IMR-90 (cell line): Measurements from ENCODE around the gene ISG20L2. TPM values are rescaled to one million over a fixed set of nuclear protein-coding genes. Genes with fewer than 3 reads are reported as not detected.
A peak's percentile ranks its signal among the peaks of the same experiment; 100 is the strongest.

Experiments used
- ATAC-seq: fragments of 200-7000 bp; cut with Tn5 transposase; 2 replicates; pipeline ENCODE4 v1.9.1; 2020; ENCODE audit warnings: low read depth, mild to moderate bottlenecking, moderate library complexity
- BruUV-seq: library from RNA; stranded (reverse); fragments of 400-500 nt; replicated peaks from 2 replicates; lab custom pipeline; 2021; lab: Mats Ljungman, UMichigan
- CTCF ChIA-PET: fragments of 300-600 bp; formaldehyde crosslinking; extraction: SDS; loops from one replicate; lab custom pipeline; 2021; ENCODE audit warnings: antibody characterized with exemption; lab: Yijun Ruan, JAX
- POLR2A ChIA-PET: fragments of 300-600 bp; sonication (Branson Sonifier 250); formaldehyde crosslinking; loops from one replicate; lab custom pipeline; 2022; ENCODE audit warnings: antibody characterized with exemption; ENCODE audit not compliant: unreplicated experiment; lab: Charles Lee
- DNase-seq: peaks from one replicate; pipeline ENCODE4 v3.0.0; 2013
- H2AFZ ChIP-seq: replicated peaks from 2 replicates; pipeline ENCODE3; 2013; ENCODE audit warnings: low read length, mild to moderate bottlenecking; ENCODE audit not compliant: poor library complexity
- H2AK5ac ChIP-seq: 2 replicates; pipeline ENCODE4 v1.6.1; 2013; ENCODE audit warnings: low read depth, low read length, inconsistent platforms
- H2AK9ac ChIP-seq: replicated peaks from 2 replicates; pipeline ENCODE3; 2013; ENCODE audit warnings: mild to moderate bottlenecking, low read depth, low read length, moderate library complexity; ENCODE audit not compliant: poor library complexity
- H2BK120ac ChIP-seq: 2 replicates; pipeline ENCODE4 v1.6.1; 2013; ENCODE audit warnings: low read depth, low read length, inconsistent platforms
- H2BK15ac ChIP-seq: 3 replicates; pipeline ENCODE4 v1.6.1; 2013; ENCODE audit warnings: low read depth, low read length, inconsistent platforms
- H2BK20ac ChIP-seq: 2 replicates; pipeline ENCODE4 v1.6.1; 2013; ENCODE audit warnings: low read depth, mild to moderate bottlenecking, inconsistent platforms, low read length, moderate library complexity
- H2BK5ac ChIP-seq: 2 replicates; pipeline ENCODE4 v1.6.1; 2013; ENCODE audit warnings: mild to moderate bottlenecking, low read depth, low read length, inconsistent platforms; ENCODE audit not compliant: poor library complexity, severe bottlenecking
- H3K14ac ChIP-seq: replicated peaks from 2 replicates; pipeline ENCODE4 v1.6.1; 2013; ENCODE audit warnings: low read depth, low read length, inconsistent platforms
- H3K18ac ChIP-seq: 2 replicates; pipeline ENCODE4 v1.6.1; 2013; ENCODE audit warnings: low read depth, low read length, control low read depth
- H3K23ac ChIP-seq: 2 replicates; pipeline ENCODE4 v1.6.1; 2013; ENCODE audit warnings: low read depth, low read length, inconsistent platforms
- H3K27ac ChIP-seq: 2 replicates; pipeline ENCODE4 v1.5.1; 2013; ENCODE audit warnings: mild to moderate bottlenecking, control low read depth, low read length; ENCODE audit not compliant: insufficient read depth
- H3K27me3 ChIP-seq: 2 replicates; pipeline ENCODE4 v1.6.1; 2013; ENCODE audit warnings: low read length; ENCODE audit not compliant: control insufficient read depth, insufficient read depth
- H3K36me3 ChIP-seq: 2 replicates; pipeline ENCODE4 v1.6.1; 2013; ENCODE audit warnings: low read length, mixed read lengths; ENCODE audit not compliant: control insufficient read depth, insufficient read depth
- H3K4ac ChIP-seq: 2 replicates; pipeline ENCODE4 v1.6.1; 2013; ENCODE audit warnings: low read depth, low read length, inconsistent platforms
- H3K4me1 ChIP-seq: 2 replicates; pipeline ENCODE4 v1.6.1; 2013; ENCODE audit warnings: low read length, mixed read lengths; ENCODE audit not compliant: control insufficient read depth, insufficient read depth
- H3K4me2 ChIP-seq: 2 replicates; pipeline ENCODE4 v1.6.1; 2013; ENCODE audit warnings: low read depth, mild to moderate bottlenecking, control low read depth, low read length, moderate library complexity
- H3K4me3 ChIP-seq: 2 replicates; pipeline ENCODE4 v1.5.1; 2013; ENCODE audit warnings: low read depth, mild to moderate bottlenecking, control low read depth, low read length, moderate library complexity; ENCODE audit not compliant: insufficient read depth
- H3K56ac ChIP-seq: 2 replicates; pipeline ENCODE4 v1.6.1; 2013; ENCODE audit warnings: low read length, inconsistent platforms; ENCODE audit not compliant: insufficient read depth; ENCODE audit errors: extremely low read depth
- H3K79me1 ChIP-seq, 2 experiments: 2 replicates each; pipeline ENCODE4 v1.6.1; 2013; ENCODE audit warnings: low read length in 2 of 2, inconsistent platforms in 1 of 2, low read depth in 1 of 2
- H3K9ac ChIP-seq: 2 replicates; pipeline ENCODE4 v1.6.1; 2013; ENCODE audit warnings: low read depth, low read length, control low read depth
- H3K9me1 ChIP-seq: 2 replicates; pipeline ENCODE4 v1.6.1; 2013; ENCODE audit warnings: low read length, inconsistent platforms; ENCODE audit not compliant: insufficient read depth
- H3K9me3 ChIP-seq: 2 replicates; pipeline ENCODE4 v1.6.1; 2013; ENCODE audit warnings: low read length; ENCODE audit not compliant: control insufficient read depth, insufficient read depth
- H4K20me1 ChIP-seq: 2 replicates; pipeline ENCODE4 v1.6.1; 2013; ENCODE audit warnings: low read length, inconsistent platforms; ENCODE audit not compliant: insufficient read depth
- H4K5ac ChIP-seq: 2 replicates; pipeline ENCODE4 v1.6.1; 2013; ENCODE audit warnings: mild to moderate bottlenecking, low read depth, low read length, control low read depth
- H4K8ac ChIP-seq, 2 experiments: 2 replicates each; pipeline ENCODE4 v1.6.1; 2013; ENCODE audit warnings: low read depth in 2 of 2, low read length in 2 of 2, control low read depth in 1 of 2, inconsistent platforms in 1 of 2
- H4K91ac ChIP-seq: 2 replicates; pipeline ENCODE4 v1.6.1; 2013; ENCODE audit warnings: low read depth, low read length, inconsistent platforms; ENCODE audit not compliant: insufficient read depth
- BHLHE40 ChIP-seq: fragments of 150-350 bp; IDR thresholded peaks from 2 replicates; pipeline ENCODE4 v1.6.1; 2016; ENCODE audit warnings: mild to moderate bottlenecking, low read depth, low read length
- WGBS, 2 experiments: methylation state at CpG; one replicate each; pipeline versions ENCODE4 v1.1.5 to v1.1.7; 2013; ENCODE audit warnings: missing lambda C conversion rate in 2 of 2; ENCODE audit not compliant: insufficient read length in 1 of 2; ENCODE audit errors: extremely low coverage in 2 of 2; 5-methylcytosine and 5-hydroxymethylcytosine counted together
- dilution Hi-C: fragments of 300-500 bp; cut with HindIII; formaldehyde crosslinking; loops from one replicate; pipeline ENCODE4 v1.14.3; 2018; ENCODE audit warnings: low sequenced_read_pairs; ENCODE audit not compliant: unreplicated experiment
- in situ Hi-C: fragments of 300-500 bp; cut with MboI; formaldehyde crosslinking; loops from 3 replicates; pipeline ENCODE4 v1.14.3; 2019; ENCODE audit warnings: low sequenced_read_pairs, inconsistent platforms, mixed read lengths
- intact Hi-C: fragments of 100-400 bp; cut with micrococcal nuclease; formaldehyde crosslinking; loops from 2 replicates; pipeline ENCODE4 v1.10.0; 2022
- polyA plus RNA-seq, 3 experiments: library from polyadenylated mRNA; depleted of rRNA; stranded (reverse); fragments of >200 nt; gene quantifications; 2 replicates each; pipeline ENCODE4 v1.2.3, GENCODE V29; 2012; ENCODE audit warnings: low replicate concordance in 1 of 3
- total RNA-seq: library from RNA; depleted of rRNA; stranded (reverse); fragments of >200 nt; gene quantifications from 2 replicates; pipeline ENCODE4 v1.2.3, GENCODE V29; 2012

ISG20L2 gene
- total and polyA plus RNA-seq, 2 of the 4 experiments (the other 2 are of a cell fraction), result 17.0 to 27.3 TPM

DNA sequence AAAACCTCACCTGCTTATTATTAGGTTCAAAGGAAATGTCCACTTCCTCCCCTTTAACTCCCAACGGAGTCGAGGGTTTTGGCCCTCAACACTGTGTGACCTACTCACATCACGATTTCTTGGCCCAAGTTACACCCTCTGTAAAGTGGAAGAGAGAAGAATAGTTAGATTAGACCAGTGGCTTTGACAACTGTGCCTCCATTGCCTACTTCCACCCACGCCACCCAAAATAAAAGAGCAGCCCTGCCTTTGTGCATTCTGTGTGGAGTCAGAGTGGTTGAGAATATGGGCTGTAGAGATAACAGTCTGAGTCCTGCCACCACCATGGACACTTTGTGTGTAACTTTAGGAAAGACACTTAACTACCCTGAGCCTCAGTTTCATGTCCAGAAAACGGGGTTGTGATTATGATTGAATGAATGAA, 27.0 kb upstream of the ISG20L2 start:
- POLR2A ChIA-PET, result no interaction called here
- H3K18ac ChIP-seq, result no peak overlapping the region
- dilution Hi-C loops, result no loop called here
- no peak overlapping the region for H2AFZ ChIP-seq
- H3K36me3 ChIP-seq, result no peaks in the 10 kb centered on the region
- no peak overlapping the region for H4K8ac ChIP-seq
- H3K9me3 ChIP-seq, result no peaks in the 10 kb centered on the region
- peaks cover 4% of the 10 kb centered on the region for H3K4me1 ChIP-seq
- CTCF ChIA-PET, result no interaction called here
- no peak overlapping the region for H3K14ac ChIP-seq
- no peak overlapping the region for H4K5ac ChIP-seq
- H3K4me2 ChIP-seq, result no peak overlapping the region
- H2BK120ac ChIP-seq, result no peak overlapping the region
- H3K79me1 ChIP-seq, result peaks cover 10 to 20% of the 10 kb centered on the region in 2 experiments
- TF ChIP-seq BHLHE40, result no peak
- no peak overlapping the region for H3K56ac ChIP-seq
- H3K23ac ChIP-seq, result no peak overlapping the region
- intact Hi-C loops, result no loop called here
- no peak overlapping the region for H3K4ac ChIP-seq
- H2AK9ac ChIP-seq, result no peak overlapping the region
- ATAC-seq, result no peak
- no peak overlapping the region for H3K4me3 ChIP-seq
- WGBS, 2 experiments, result no CpG with 5 or more reads among the region's 5 CpGs
- BruUV-seq, result no TSS peak
- H2BK15ac ChIP-seq, result no peak overlapping the region
- no peak overlapping the region for H2BK20ac ChIP-seq
- peak overlapping the region; percentile 39; the same call in 1 of the 2 replicates for H2AK5ac ChIP-seq
- H3K9me1 ChIP-seq, result 0 out of 2 replicates have a peak, but pooled peaks cover 3% of the 10 kb centered on the region
- DNase-seq, result no peak
- in situ Hi-C loops, result no loop called here
- no peak overlapping the region for H3K9ac ChIP-seq
- no peak overlapping the region for H4K91ac ChIP-seq
- no peaks in the 10 kb centered on the region for H3K27me3 ChIP-seq
- no peaks in the 10 kb centered on the region for H4K20me1 ChIP-seq
- H2BK5ac ChIP-seq, result no peak overlapping the region
- H3K27ac ChIP-seq, result no peak overlapping the region
